GM12878 (cell line): ENCODE measurements around the gene ELAC1. TPM values are rescaled to one million over a fixed set of nuclear protein-coding genes. Genes with fewer than 3 reads are reported as not detected.

Experiments
- BRCA1 ChIP-seq: IDR thresholded peaks from 2 replicates; pipeline ENCODE4 v1.6.1; 2011; ENCODE audit warnings: low read depth, low read length, improper control_type of control experiment
- CHD4 ChIP-seq: fragments of 200-600 bp; sonication (generic); IDR thresholded peaks from 2 replicates; pipeline ENCODE4 v1.6.1; 2016; ENCODE audit warnings: mild to moderate bottlenecking
- FOXK2 ChIP-seq: fragments of 450-650 bp; IDR thresholded peaks from 2 replicates; pipeline ENCODE4 v1.6.1; 2017; ENCODE audit warnings: mild to moderate bottlenecking, moderate library complexity
- HCFC1 ChIP-seq: fragments of 150-350 bp; IDR thresholded peaks from 2 replicates; pipeline ENCODE4 v1.6.1; 2014; ENCODE audit warnings: low read length
- JUND ChIP-seq: IDR thresholded peaks from 2 replicates; pipeline ENCODE4 v1.6.1; 2012; ENCODE audit warnings: low read depth, mild to moderate bottlenecking, low read length, improper control_type of control experiment, moderate library complexity
- KDM1A ChIP-seq: fragments of 200-600 bp; sonication (generic); IDR thresholded peaks from 2 replicates; pipeline ENCODE4 v1.6.1; 2016; ENCODE audit warnings: borderline replicate concordance
- NBN ChIP-seq: fragments of 450-650 bp; IDR thresholded peaks from 2 replicates; pipeline ENCODE4 v1.6.1; 2016
- PML ChIP-seq: IDR thresholded peaks from 2 replicates; pipeline ENCODE4 v1.6.1; 2012; ENCODE audit warnings: low read length, inconsistent platforms
- RAD51 ChIP-seq: fragments of 450-650 bp; IDR thresholded peaks from 2 replicates; pipeline ENCODE4 v1.6.1; 2016; ENCODE audit warnings: moderate library complexity, mild to moderate bottlenecking, inconsistent platforms
- RBBP5 ChIP-seq: fragments of 200-600 bp; sonication (generic); conservative IDR thresholded peaks from 2 replicates; pipeline ENCODE4 v1.6.1; 2016
- RELB ChIP-seq: fragments of 450-650 bp; IDR thresholded peaks from 2 replicates; pipeline ENCODE4 v1.6.1; 2017; ENCODE audit warnings: low read depth, mild to moderate bottlenecking, moderate library complexity
- REST ChIP-seq: IDR thresholded peaks from 2 replicates; pipeline ENCODE4 v1.6.1; 2012; ENCODE audit warnings: mild to moderate bottlenecking, low read depth, low read length
- RFX5 ChIP-seq: IDR thresholded peaks from 2 replicates; pipeline ENCODE4 v1.6.1; 2011; ENCODE audit warnings: low read depth, low read length, improper control_type of control experiment
- SIN3A ChIP-seq: IDR thresholded peaks from 2 replicates; pipeline ENCODE4 v1.6.1; 2012; ENCODE audit warnings: low read depth, low read length, improper control_type of control experiment
- SMAD1 ChIP-seq: fragments of 450-650 bp; IDR thresholded peaks from 2 replicates; pipeline ENCODE4 v1.6.1; 2018; ENCODE audit warnings: mild to moderate bottlenecking, low read depth; ENCODE audit not compliant: partially characterized antibody
- TBL1XR1 ChIP-seq: IDR thresholded peaks from 2 replicates; pipeline ENCODE4 v1.6.1; 2012; ENCODE audit warnings: low read depth, low read length, improper control_type of control experiment
- TCF3 ChIP-seq: IDR thresholded peaks from 2 replicates; pipeline ENCODE4 v1.6.1; 2012; ENCODE audit warnings: low read depth, mild to moderate bottlenecking, low read length, borderline replicate concordance; ENCODE audit not compliant: insufficient read depth
- TCF7 ChIP-seq: IDR thresholded peaks from 2 replicates; pipeline ENCODE4 v1.6.1; 2014; ENCODE audit warnings: antibody characterized with exemption, borderline replicate concordance
- YBX1 ChIP-seq: fragments of 450-650 bp; IDR thresholded peaks from 2 replicates; pipeline ENCODE4 v1.6.1; 2016; ENCODE audit warnings: antibody characterized with exemption
- ZNF217 ChIP-seq: fragments of 450-650 bp; IDR thresholded peaks from 2 replicates; pipeline ENCODE4 v1.6.1; 2017; ENCODE audit warnings: antibody characterized with exemption, mild to moderate bottlenecking
- polyA plus RNA-seq, 11 experiments: library from polyadenylated mRNA; depleted of rRNA in 4 of 11; unstranded in 6 of 11; stranded (reverse) in 5 of 11; fragments of >200 nt; fragmentation: Nextera tagmentation in 4 of 11; fragmentation: Illumina TruSeq in 1 of 11; extraction: Ambion mirVana in 4 of 11; extraction: Trizol in 1 of 11; gene quantifications; 1 replicate in 1 of 11; 2 replicates in 10 of 11; pipeline versions ENCODE4 v1.2.1 to v1.2.3, GENCODE V29; 2011 to 2016; ENCODE audit warnings: inconsistent platforms in 2 of 11, missing spikeins in 2 of 11, low read depth in 1 of 11
- total RNA-seq, 4 experiments: library from RNA; depleted of rRNA in 3 of 4; stranded (reverse); fragments of >200 nt in 3 of 4; fragmentation: Illumina TruSeq in 1 of 4; extraction: Trizol in 1 of 4; gene quantifications; 2 replicates each; pipeline versions ENCODE4 v1.2.1 to v1.2.3, GENCODE V29; 2013 to 2021
- TF ChIP-seq, protein P1 (sequence below): IDR thresholded peaks from 2 replicates; pipeline ENCODE4 v1.6.1; 2012; ENCODE audit warnings: low read length, inconsistent platforms
- TF ChIP-seq, protein P2 (sequence below): IDR thresholded peaks from 2 replicates; pipeline ENCODE4 v1.6.1; 2012; ENCODE audit warnings: low read depth, low read length, improper control_type of control experiment

ELAC1 gene
- total and polyA plus RNA-seq, 10 of the 15 experiments (the other 5 are each of a cell fraction or from before 2014, with no cell fraction given), result 4.9 to 23.0 (median 9.8) TPM

GRCh38 chr18:50967714-50968661 is at the start of gene ELAC1 (continued):
- TF ChIP-seq REST, result no peak; the same call in 1 of the 2 replicates
- no peak for TF ChIP-seq NBN
- no peak for TF ChIP-seq TCF7
- TF ChIP-seq SMAD1, result no peak
- 0 out of 2 replicates have a peak, but pooled peaks have one; percentile 27 for TF ChIP-seq JUND
- no peak for TF ChIP-seq BRCA1
- peak; percentile 88 for TF ChIP-seq TCF3
- TF ChIP-seq HCFC1, result 0 out of 2 replicates have a peak, but pooled peaks have one; percentile 57
- TF ChIP-seq, protein P1, sequence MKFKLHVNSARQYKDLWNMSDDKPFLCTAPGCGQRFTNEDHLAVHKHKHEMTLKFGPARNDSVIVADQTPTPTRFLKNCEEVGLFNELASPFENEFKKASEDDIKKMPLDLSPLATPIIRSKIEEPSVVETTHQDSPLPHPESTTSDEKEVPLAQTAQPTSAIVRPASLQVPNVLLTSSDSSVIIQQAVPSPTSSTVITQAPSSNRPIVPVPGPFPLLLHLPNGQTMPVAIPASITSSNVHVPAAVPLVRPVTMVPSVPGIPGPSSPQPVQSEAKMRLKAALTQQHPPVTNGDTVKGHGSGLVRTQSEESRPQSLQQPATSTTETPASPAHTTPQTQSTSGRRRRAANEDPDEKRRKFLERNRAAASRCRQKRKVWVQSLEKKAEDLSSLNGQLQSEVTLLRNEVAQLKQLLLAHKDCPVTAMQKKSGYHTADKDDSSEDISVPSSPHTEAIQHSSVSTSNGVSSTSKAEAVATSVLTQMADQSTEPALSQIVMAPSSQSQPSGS, result no peak
- peak; percentile 78; the same call in 1 of the 2 replicates for TF ChIP-seq PML
- TF ChIP-seq, protein P2, sequence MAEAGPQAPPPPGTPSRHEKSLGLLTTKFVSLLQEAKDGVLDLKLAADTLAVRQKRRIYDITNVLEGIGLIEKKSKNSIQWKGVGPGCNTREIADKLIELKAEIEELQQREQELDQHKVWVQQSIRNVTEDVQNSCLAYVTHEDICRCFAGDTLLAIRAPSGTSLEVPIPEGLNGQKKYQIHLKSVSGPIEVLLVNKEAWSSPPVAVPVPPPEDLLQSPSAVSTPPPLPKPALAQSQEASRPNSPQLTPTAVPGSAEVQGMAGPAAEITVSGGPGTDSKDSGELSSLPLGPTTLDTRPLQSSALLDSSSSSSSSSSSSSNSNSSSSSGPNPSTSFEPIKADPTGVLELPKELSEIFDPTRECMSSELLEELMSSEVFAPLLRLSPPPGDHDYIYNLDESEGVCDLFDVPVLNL, result 0 out of 2 replicates have a peak, but pooled peaks have one; percentile 42
- TF ChIP-seq ZNF217, result 0 out of 2 replicates have a peak, but pooled peaks have one; percentile 74
- TF ChIP-seq KDM1A, result no peak
- TF ChIP-seq RAD51, result no peak
- TF ChIP-seq CHD4, result no peak
- no peak for TF ChIP-seq FOXK2
- TF ChIP-seq YBX1, result no peak
- TF ChIP-seq SIN3A, result peak; percentile 73; the same call in 1 of the 2 replicates
- 0 out of 2 replicates have a peak, but pooled peaks have one; percentile 10 for TF ChIP-seq RELB
- TF ChIP-seq TBL1XR1, result peak; percentile 24; the same call in 1 of the 2 replicates
- TF ChIP-seq RFX5, result no peak
- no peak for TF ChIP-seq RBBP5
